H1 (cell line): ENCODE results near the gene SIX1. TPM values are rescaled to one million over a fixed set of nuclear protein-coding genes. Genes with fewer than 3 reads are reported as not detected.

ENCODE experiments used
- BCL11A ChIP-seq, 2 experiments: IDR thresholded peaks; one replicate each; pipeline ENCODE4 v1.6.1; 2011; ENCODE audit warnings: low read depth in 2 of 2, low read length in 2 of 2, mild to moderate bottlenecking in 2 of 2
- CHD1 ChIP-seq: IDR thresholded peaks from 2 replicates; pipeline ENCODE4 v1.6.1; 2012; ENCODE audit warnings: low read depth, low read length, improper control_type of control experiment
- CHD2 ChIP-seq: IDR thresholded peaks from 2 replicates; pipeline ENCODE4 v1.6.1; 2012; ENCODE audit warnings: low read length, improper control_type of control experiment
- CREB1 ChIP-seq: IDR thresholded peaks from 2 replicates; pipeline ENCODE4 v1.6.1; 2012; ENCODE audit warnings: inconsistent platforms
- CTBP2 ChIP-seq: IDR thresholded peaks from 2 replicates; pipeline ENCODE4 v1.7.0; 2011; ENCODE audit warnings: borderline replicate concordance, mild to moderate bottlenecking, moderate library complexity, mixed read lengths, low read length; ENCODE audit not compliant: insufficient read depth, insufficient read length
- EGR1 ChIP-seq: IDR thresholded peaks from 2 replicates; pipeline ENCODE4 v1.6.1; 2011; ENCODE audit warnings: low read depth, low read length, borderline replicate concordance
- EP300 ChIP-seq, 2 experiments: IDR thresholded peaks; 1 replicate in 1 of 2; 2 replicates in 1 of 2; pipeline ENCODE4 v1.6.1; 2011 to 2012; ENCODE audit warnings: low read depth in 2 of 2, low read length in 2 of 2, mild to moderate bottlenecking in 2 of 2, borderline replicate concordance in 1 of 2, inconsistent platforms in 1 of 2, moderate library complexity in 1 of 2
- EZH2 ChIP-seq: fragments of 200-600 bp; sonication (generic); IDR thresholded peaks from 2 replicates; pipeline ENCODE4 v1.7.1; 2012; ENCODE audit warnings: low read depth, mild to moderate bottlenecking, moderate library complexity, low read length, inconsistent platforms; ENCODE audit not compliant: severe bottlenecking
- GABPA ChIP-seq: IDR thresholded peaks from 2 replicates; pipeline ENCODE4 v1.6.1; 2011; ENCODE audit warnings: mild to moderate bottlenecking, low read length, moderate library complexity, borderline replicate concordance; ENCODE audit not compliant: insufficient read depth
- GTF2F1 ChIP-seq: IDR thresholded peaks from 2 replicates; pipeline ENCODE4 v1.6.1; 2012; ENCODE audit warnings: low read depth, low read length, improper control_type of control experiment, borderline replicate concordance
- HDAC2 ChIP-seq, 2 experiments: fragments of 300-600 bp in 1 of 2; sonication (generic) in 1 of 2; IDR thresholded peaks; 2 replicates each; pipeline ENCODE4 v1.6.1; 2011 to 2012; ENCODE audit warnings: low read depth in 2 of 2, low read length in 2 of 2, mild to moderate bottlenecking in 2 of 2, moderate library complexity in 2 of 2, borderline replicate concordance in 1 of 2, inconsistent platforms in 1 of 2
- JUN ChIP-seq: IDR thresholded peaks from 2 replicates; pipeline ENCODE4 v1.6.1; 2011; ENCODE audit warnings: low read depth, mild to moderate bottlenecking, improper control_type of control experiment, low read length
- KDM4A ChIP-seq: IDR thresholded peaks from one replicate; pipeline ENCODE4 v1.7.1; 2012; ENCODE audit warnings: low read depth, mild to moderate bottlenecking, moderate library complexity, low read length, inconsistent platforms; ENCODE audit not compliant: severe bottlenecking
- KDM5A ChIP-seq: fragments of 200-600 bp; IDR thresholded peaks from 2 replicates; pipeline ENCODE4 v1.7.1; 2012; ENCODE audit warnings: mild to moderate bottlenecking, low read length, inconsistent platforms, mixed read lengths
- NRF1 ChIP-seq: IDR thresholded peaks from 2 replicates; pipeline ENCODE4 v1.6.1; 2011; ENCODE audit warnings: mild to moderate bottlenecking, low read depth, low read length, improper control_type of control experiment
- POLR2AphosphoS5 ChIP-seq: IDR thresholded peaks from 2 replicates; pipeline ENCODE4 v1.6.1; 2011; ENCODE audit warnings: low read depth, low read length
- POU5F1 ChIP-seq: IDR thresholded peaks from 2 replicates; pipeline ENCODE4 v1.6.1; 2011; ENCODE audit warnings: low read depth, mild to moderate bottlenecking, low read length, moderate library complexity
- RBBP5 ChIP-seq: IDR thresholded peaks from 2 replicates; pipeline ENCODE4 v1.7.1; 2012; ENCODE audit warnings: low read depth, mild to moderate bottlenecking, inconsistent platforms, low read length, moderate library complexity, borderline replicate concordance
- SAP30 ChIP-seq: fragments of 300-600 bp; sonication (generic); IDR thresholded peaks from 2 replicates; pipeline ENCODE4 v1.7.1; 2012; ENCODE audit warnings: low read length, moderate library complexity, mild to moderate bottlenecking, inconsistent platforms; ENCODE audit not compliant: insufficient read depth, insufficient replicate concordance
- SIX5 ChIP-seq: IDR thresholded peaks from 2 replicates; pipeline ENCODE4 v1.6.1; 2011; ENCODE audit warnings: mild to moderate bottlenecking, low read depth, low read length
- SP2 ChIP-seq: IDR thresholded peaks from 2 replicates; pipeline ENCODE4 v1.6.1; 2012; ENCODE audit warnings: mild to moderate bottlenecking, low read length, inconsistent platforms
- SUZ12 ChIP-seq: fragments of 200-600 bp; sonication (generic); IDR thresholded peaks from 2 replicates; pipeline ENCODE4 v1.6.1; 2012; ENCODE audit warnings: mild to moderate bottlenecking, inconsistent platforms, low read length, moderate library complexity, mixed read lengths
- TAF1 ChIP-seq: IDR thresholded peaks from 2 replicates; pipeline ENCODE4 v1.6.1; 2011; ENCODE audit warnings: mild to moderate bottlenecking, low read depth, low read length
- TBP ChIP-seq: IDR thresholded peaks from 2 replicates; pipeline ENCODE4 v1.6.1; 2011; ENCODE audit warnings: low read depth, low read length, improper control_type of control experiment
- polyA plus RNA-seq, 7 experiments: library from polyadenylated mRNA; depleted of rRNA in 3 of 7; stranded (reverse) in 5 of 7; unstranded in 2 of 7; fragments of >200 nt in 5 of 7; fragments of 200-250 nt in 2 of 7; gene quantifications; 1 replicate in 5 of 7; 2 replicates in 1 of 7; 4 replicates in 1 of 7; pipeline versions ENCODE4 v1.2.1 to v1.2.3, GENCODE V29; 2011 to 2013; ENCODE audit warnings: missing spikeins in 2 of 7, mixed read lengths in 2 of 7
- total RNA-seq: library from RNA; stranded (reverse); fragmentation: NEBNext Ultra II Directional; extraction: Animal tissue kit (Norgen Biotek cat#: 25700); gene quantifications from 2 replicates; pipeline ENCODE4 v1.2.1, GENCODE V29; 2021

SIX1 gene
- total and polyA plus RNA-seq, 2 of the 8 experiments (the other 6 are each of a cell fraction or from before 2014, with no cell fraction given): 0.03 to 0.69 TPM

DNA sequence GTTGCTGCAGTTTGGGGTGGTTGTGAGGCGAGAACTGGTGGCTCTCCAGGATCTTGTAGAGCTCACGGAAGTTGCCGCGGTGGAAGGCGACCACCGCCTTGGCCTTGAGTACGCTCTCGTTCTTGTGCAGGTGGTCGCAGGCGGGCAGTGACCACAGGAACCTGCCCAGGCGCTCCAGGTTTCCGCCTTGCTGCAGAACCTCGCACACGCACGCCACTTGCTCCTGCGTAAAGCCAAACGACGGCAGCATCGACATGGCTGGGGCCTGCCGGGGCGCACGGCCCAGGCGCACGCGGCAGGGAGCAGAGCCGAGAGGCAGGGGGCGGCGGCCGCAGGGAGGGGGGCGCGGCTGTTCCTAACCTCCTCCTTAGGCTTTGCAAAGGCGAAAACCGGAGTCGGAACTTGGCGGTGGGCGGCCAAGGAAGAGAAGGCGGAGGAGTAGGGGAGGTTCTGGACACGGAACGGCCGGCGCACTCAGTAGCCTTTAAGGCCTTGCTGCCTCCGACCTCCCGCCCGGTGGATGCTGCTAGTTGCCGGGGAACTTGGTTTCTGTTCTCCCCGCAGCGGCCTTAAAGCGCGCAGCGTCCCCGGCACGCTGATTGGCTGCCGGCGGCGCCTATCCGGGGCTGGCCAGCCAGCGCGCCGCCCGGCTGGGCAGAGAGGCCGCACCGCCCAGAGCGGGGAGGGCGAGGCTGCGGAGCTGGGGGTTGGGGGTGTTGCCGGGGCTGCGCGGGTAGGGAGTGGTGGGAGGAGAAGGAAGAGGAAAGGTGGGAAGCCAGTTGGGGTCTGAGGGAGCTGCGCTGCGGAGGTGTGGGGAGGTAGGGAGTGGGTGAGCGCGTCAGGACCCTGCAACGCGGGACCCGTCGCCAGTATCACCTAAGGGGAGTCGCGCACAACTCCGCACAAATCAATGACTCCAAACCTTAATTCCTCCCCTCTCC, at the start of gene SIX1 (continued):
- TF ChIP-seq SUZ12: peak; percentile 35
- TF ChIP-seq JUN: no peak
- TF ChIP-seq HDAC2 (IDR thresholded peaks at IDR 0.05; ENCODE audit: borderline replicate concordance in 1 of 2, low read depth in 2 of 2, low read length in 2 of 2): peak in 1 of 2 experiments; percentile 57; a peak in 1 of 4 replicates
- no peak for TF ChIP-seq POU5F1
- TF ChIP-seq CHD1: no peak
- no peak for TF ChIP-seq SIX5
- peak; percentile 55; the same call in 1 of the 2 replicates for TF ChIP-seq TAF1
- TF ChIP-seq BCL11A (IDR thresholded peaks at IDR 0.05; ENCODE audit: low read depth in 2 of 2, low read length in 2 of 2): no peak
- peak; percentile 43 for TF ChIP-seq EZH2
- TF ChIP-seq CHD2: no peak
- TF ChIP-seq RBBP5: 0 out of 2 replicates have a peak, but pooled peaks have one; percentile 25
- 0 out of 2 replicates have a peak, but pooled peaks have one; percentile 32 for TF ChIP-seq EGR1
- no peak for TF ChIP-seq NRF1
- peak; percentile 58 for TF ChIP-seq KDM4A
- no peak for TF ChIP-seq SP2
- TF ChIP-seq CTBP2: peak; percentile 97
- TF ChIP-seq CREB1: no peak
- TF ChIP-seq TBP: peak; percentile 23; the same call in 1 of the 2 replicates
- no peak for TF ChIP-seq GTF2F1
- TF ChIP-seq EP300 (IDR thresholded peaks at IDR 0.05; ENCODE audit: borderline replicate concordance in 1 of 2, low read depth in 2 of 2, low read length in 2 of 2): no peak
- TF ChIP-seq SAP30: no peak
- TF ChIP-seq POLR2AphosphoS5: no peak
- no peak for TF ChIP-seq GABPA
- TF ChIP-seq KDM5A: no peak
